Measurements from ENCODE around the gene NOPCHAP1. TPM values are rescaled to one million over a fixed set of nuclear protein-coding genes. Genes with fewer than 3 reads are reported as not detected.
A peak's percentile ranks its signal among the peaks of the same experiment; 100 is the strongest.

The NOPCHAP1 gene
- total and polyA plus RNA-seq, 7 experiments from 2014 or later: 10.5 to 18.0 (median 11.7) TPM

DNA sequence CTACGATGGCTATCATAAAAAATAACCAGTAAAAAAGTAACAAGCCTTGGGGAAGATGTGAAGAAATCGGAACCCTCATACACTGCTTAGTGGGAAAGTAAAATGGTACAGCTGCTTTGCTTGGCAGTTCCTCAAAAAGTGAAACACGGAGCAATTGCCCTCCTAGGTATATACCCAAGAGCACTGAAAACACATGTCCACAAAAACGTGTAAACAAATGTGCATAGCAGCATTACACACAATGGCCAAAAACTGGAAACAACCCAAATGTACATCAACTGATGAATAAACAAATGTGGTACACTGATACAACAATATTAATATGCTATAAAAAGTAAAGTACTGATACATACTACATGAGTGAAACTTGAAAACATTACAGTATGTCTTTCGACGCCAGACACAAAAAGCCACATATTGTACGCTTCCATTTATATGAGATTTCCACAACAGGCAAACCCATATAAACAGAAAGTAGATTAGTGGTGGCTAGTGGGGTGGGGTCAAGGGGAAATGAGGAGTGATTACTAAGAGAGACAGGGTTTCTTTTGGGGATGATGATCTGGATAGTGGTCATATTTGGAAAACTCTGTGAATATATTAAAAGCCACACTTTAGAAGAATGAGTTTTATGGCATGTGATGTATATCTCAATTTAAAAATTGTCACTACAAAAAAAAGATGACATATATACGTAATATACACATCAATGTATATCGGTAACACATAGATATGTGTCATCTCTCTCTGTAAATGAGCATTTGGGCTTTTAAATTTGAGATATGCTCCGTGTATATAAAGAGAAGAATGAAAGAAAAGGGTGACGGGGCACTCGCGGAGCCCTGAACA, 29.0 kb upstream of the NOPCHAP1 start:
- peak overlapping the region; percentile 80 to 94 (median 85) for H3K4me3 Mint-ChIP-seq
- peak overlapping the region; percentile 21 to 73 (median 52) for H3K27ac Mint-ChIP-seq
- ChIA-PET POLR2A (no interaction called here), CTCF (interaction anchor here (0.5 to 1.4 kb wide), 2 partner anchors 9 to 1003 kb away, joined by 3 to 5 read pairs; no protein-coding TSS in a partner anchor)
- Histone ChIP-seq H3K36me3 (ENCODE audit: control insufficient read depth in 2 of 3, insufficient read depth in 3 of 3, low read length in 3 of 3) (no peaks in the 10 kb centered on the region), H3K27ac (ENCODE audit: low read depth, low read length) (no peak overlapping the region), H3K4me1 (ENCODE audit: control insufficient read depth in 2 of 2, insufficient read depth in 2 of 2, low read length in 2 of 2) (peaks cover 6 to 9% of the 10 kb centered on the region in 2 donors), H3K4me3 (ENCODE audit: low read length) (peak overlapping the region; percentile 50), H3K9me3 (ENCODE audit: control insufficient read depth in 2 of 3, low read length in 3 of 3) (no peaks in the 10 kb centered on the region), H3K27me3 (ENCODE audit: control insufficient read depth in 2 of 2, insufficient read depth in 2 of 2, low read length in 2 of 2) (peaks cover 0 to 3% of the 10 kb centered on the region in 2 donors)
- H3K9me3 Mint-ChIP-seq: no peaks in the 10 kb centered on the region
- DNase-seq (peak in 1 of 9 donors; percentile 9), ATAC-seq (no peak)
- intact Hi-C loops (cut with micrococcal nuclease): loop anchor here (5.0 kb wide), 10 partner anchors 80 to 740 kb away; partner anchors contain the start of genes APPL2 (in 2 of the 2) and TXNRD1 (in 2 of the 2)
- H3K4me1 Mint-ChIP-seq: peaks cover 8 to 29% (median 28%) of the 10 kb centered on the region in 7 donors
- H3K36me3 Mint-ChIP-seq: no peaks in the 10 kb centered on the region
- H3K27me3 Mint-ChIP-seq: peaks cover 0 to 44% (median 0%) of the 10 kb centered on the region in 5 donors

DNA sequence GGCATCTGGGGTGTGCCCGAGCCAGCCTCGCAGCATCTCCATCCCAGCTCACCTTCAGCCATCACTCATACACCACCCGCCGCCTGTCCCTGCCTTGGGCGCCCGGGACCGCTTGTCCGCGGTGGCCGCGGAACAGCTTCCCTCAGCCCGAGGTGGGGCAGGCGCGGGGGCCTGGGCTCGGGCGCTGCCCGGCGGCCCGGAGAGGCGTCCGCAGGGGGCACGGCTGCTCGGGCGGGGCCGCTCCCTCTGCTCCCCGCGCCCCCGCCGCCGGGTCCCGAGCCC, 28.5 kb upstream of the NOPCHAP1 start:
- Mint-ChIP-seq H3K4me3 (peak overlapping the region; percentile 80 to 94 (median 85)), H3K9me3 (no peaks in the 10 kb centered on the region), H3K36me3 (no peaks in the 10 kb centered on the region), H3K27me3 (peaks cover under 1 to 45% (median 2%) of the 10 kb centered on the region in 5 donors), H3K27ac (peak overlapping the region in 7 of 9 donors; percentile 19 to 65 (median 36)), H3K4me1 (peaks cover 8 to 29% (median 27%) of the 10 kb centered on the region in 7 donors)
- intact Hi-C loops (cut with micrococcal nuclease): loop anchor here (5.0 kb wide), 10 partner anchors 80 to 740 kb away; partner anchors contain the start of genes APPL2 (in 2 of the 2) and TXNRD1 (in 2 of the 2)
- POLR2A ChIA-PET: no interaction called here
- peak; percentile 24 for ATAC-seq
- DNase-seq: peak in 5 of 9 donors; percentile 13 to 40 (median 37)
- peaks cover 0 to 3% of the 10 kb centered on the region in 2 donors for H3K27me3 ChIP-seq (ENCODE audit: control insufficient read depth in 2 of 2, insufficient read depth in 2 of 2, low read length in 2 of 2)
- no peaks in the 10 kb centered on the region for H3K36me3 ChIP-seq (ENCODE audit: control insufficient read depth in 2 of 3, insufficient read depth in 3 of 3, low read length in 3 of 3)
- CTCF ChIA-PET: interaction anchor here (0.5 to 1.4 kb wide), 2 partner anchors 10 to 1004 kb away, joined by 3 to 5 read pairs; no protein-coding TSS in a partner anchor
- peak overlapping the region; percentile 50 for H3K4me3 ChIP-seq (ENCODE audit: low read length)
- peaks cover 6 to 9% of the 10 kb centered on the region in 2 donors for H3K4me1 ChIP-seq (ENCODE audit: control insufficient read depth in 2 of 2, insufficient read depth in 2 of 2, low read length in 2 of 2)
- H3K9me3 ChIP-seq (ENCODE audit: control insufficient read depth in 2 of 3, low read length in 3 of 3): no peaks in the 10 kb centered on the region
- H3K27ac ChIP-seq (ENCODE audit: low read depth, low read length): peak overlapping the region; percentile 41

DNA sequence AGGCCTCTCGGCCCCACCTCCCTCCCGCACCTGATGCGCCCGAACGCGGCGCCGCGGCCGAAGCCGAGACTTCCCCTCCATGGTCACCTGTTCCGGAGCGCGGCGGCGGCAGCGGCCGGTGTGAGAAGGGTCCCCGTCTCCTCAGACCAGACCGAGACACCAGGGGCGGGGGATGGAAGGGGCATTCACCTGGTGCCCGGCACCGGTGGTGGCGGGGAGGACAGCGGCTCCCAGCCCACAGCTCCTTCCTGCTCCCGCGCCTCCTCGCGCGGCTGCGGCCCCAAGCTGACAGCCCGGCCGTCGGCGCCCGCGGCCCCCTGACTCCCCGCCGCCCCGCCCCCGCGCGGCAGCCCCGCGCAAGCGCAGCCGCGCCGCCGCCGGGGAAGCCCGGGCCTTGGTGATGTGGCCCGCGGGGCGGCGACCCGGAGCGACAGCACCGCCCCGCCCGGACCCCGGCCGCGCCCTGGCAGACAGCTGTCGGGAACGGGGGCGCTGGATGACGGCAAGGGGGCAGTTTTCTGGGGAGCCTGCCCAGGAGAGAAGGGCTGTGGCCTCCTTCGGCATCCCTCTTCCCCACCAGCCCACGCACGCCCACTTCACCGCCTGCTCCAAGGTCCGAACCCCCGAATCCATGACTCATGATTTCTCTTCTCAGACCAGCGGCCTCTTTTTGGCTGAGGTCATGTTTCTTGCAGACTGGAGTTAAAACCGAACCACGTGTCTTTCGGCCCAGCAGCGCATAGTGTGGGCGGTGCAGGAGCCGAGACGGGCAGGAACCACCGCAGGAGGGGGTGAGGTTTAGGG, 27.9 kb upstream of the NOPCHAP1 start, which contains the start of gene SLC41A2:
TSS of gene SLC41A2 (minus strand) at position 290 of the 804 bp plus-strand sequence. CDS start 29,763 bp downstream, outside the sequence.
- POLR2A ChIA-PET: no interaction called here
- intact Hi-C loops (cut with micrococcal nuclease): loop anchor here (1.0 to 5.0 kb wide), 19 partner anchors 28 to 741 kb away; partner anchors contain the start of genes APPL2 (in 2 of the 2), NOPCHAP1 (in 2 of the 2), TXNRD1 (in 2 of the 2) and CHST11 (in 1 of the 2)
- H3K36me3 Mint-ChIP-seq: no peaks in the 10 kb centered on the region

DNA sequence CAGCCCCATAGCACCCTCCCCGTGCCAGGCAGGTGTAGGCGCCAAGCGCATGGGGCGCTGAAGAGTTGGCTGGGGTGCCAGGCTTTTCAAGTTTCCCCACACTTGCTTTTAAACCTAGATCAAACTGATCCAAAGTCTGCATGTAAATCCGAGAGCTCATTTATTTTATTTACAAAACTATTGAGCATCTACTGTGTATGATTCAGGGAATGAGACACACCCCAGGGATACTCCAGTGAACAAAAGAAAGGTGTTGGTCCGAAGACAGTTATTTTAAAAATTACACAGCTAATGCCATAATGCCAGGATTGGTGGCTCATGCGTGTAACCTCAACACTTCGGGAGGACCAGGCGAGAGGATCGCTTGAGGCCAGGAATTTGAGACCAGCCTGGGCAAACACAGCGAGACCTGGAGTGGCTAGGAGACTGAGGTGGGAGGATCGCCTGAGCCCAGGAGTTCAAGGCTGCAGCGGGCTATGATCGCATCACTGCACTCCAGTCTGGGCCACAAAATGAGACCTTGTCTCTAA, 27.2 kb upstream of the NOPCHAP1 start:
- H3K9me3 Mint-ChIP-seq: no peaks in the 10 kb centered on the region
- H3K27ac Mint-ChIP-seq: peak overlapping the region; percentile 65 to 93 (median 89)
- intact Hi-C loops (cut with micrococcal nuclease): loop anchor here (1.0 to 5.0 kb wide), 19 partner anchors 27 to 742 kb away; partner anchors contain the start of genes APPL2 (in 2 of the 2), NOPCHAP1 (in 2 of the 2), TXNRD1 (in 2 of the 2) and CHST11 (in 1 of the 2)
- Histone ChIP-seq H3K36me3 (ENCODE audit: control insufficient read depth in 2 of 3, insufficient read depth in 3 of 3, low read length in 3 of 3) (no peaks in the 10 kb centered on the region), H3K27me3 (ENCODE audit: control insufficient read depth in 2 of 2, insufficient read depth in 2 of 2, low read length in 2 of 2) (peaks cover 0 to 3% of the 10 kb centered on the region in 2 donors), H3K27ac (ENCODE audit: low read depth, low read length) (peak overlapping the region; percentile 59), H3K4me3 (ENCODE audit: low read length) (peak overlapping the region; percentile 77), H3K4me1 (ENCODE audit: control insufficient read depth in 2 of 2, insufficient read depth in 2 of 2, low read length in 2 of 2) (peaks cover 6 to 9% of the 10 kb centered on the region in 2 donors), H3K9me3 (ENCODE audit: control insufficient read depth in 2 of 3, low read length in 3 of 3) (no peaks in the 10 kb centered on the region)
- H3K36me3 Mint-ChIP-seq: no peaks in the 10 kb centered on the region
- H3K4me1 Mint-ChIP-seq: peaks cover 8 to 29% (median 26%) of the 10 kb centered on the region in 7 donors
- POLR2A ChIA-PET: interaction anchor here (0.6 kb wide), 1 partner anchor 37 kb away, joined by 3 read pairs; no protein-coding TSS in a partner anchor
- H3K27me3 Mint-ChIP-seq: peaks cover 8 to 54% (median 13%) of the 10 kb centered on the region in 5 donors
- CTCF ChIA-PET: interaction anchor here (0.6 to 1.7 kb wide), 5 partner anchors 8 to 744 kb away, joined by 3 to 5 read pairs (median 3); no protein-coding TSS in a partner anchor
- ATAC-seq (no peak), DNase-seq (no peak)
- peak overlapping the region; percentile 91 to 98 (median 96) for H3K4me3 Mint-ChIP-seq

More for the DNA sequence above, 27.9 kb upstream of the NOPCHAP1 start, which contains the start of gene SLC41A2:
- Histone ChIP-seq H3K4me1 (ENCODE audit: control insufficient read depth in 2 of 2, insufficient read depth in 2 of 2, low read length in 2 of 2) (peaks cover 6 to 9% of the 10 kb centered on the region in 2 donors), H3K27ac (ENCODE audit: low read depth, low read length) (peak within 1 kb of the TSS; percentile 59), H3K9me3 (ENCODE audit: control insufficient read depth in 2 of 3, low read length in 3 of 3) (no peaks in the 10 kb centered on the region), H3K27me3 (ENCODE audit: control insufficient read depth in 2 of 2, insufficient read depth in 2 of 2, low read length in 2 of 2) (peaks cover 0 to 3% of the 10 kb centered on the region in 2 donors), H3K36me3 (ENCODE audit: control insufficient read depth in 2 of 3, insufficient read depth in 3 of 3, low read length in 3 of 3) (no peaks in the 10 kb centered on the region), H3K4me3 (ENCODE audit: low read length) (peak within 1 kb of the TSS; percentile 77)
- H3K9me3 Mint-ChIP-seq: no peaks in the 10 kb centered on the region
- H3K27ac Mint-ChIP-seq: peak within 1 kb of the TSS; percentile 65 to 93 (median 89)
- peak; percentile 55 to 87 (median 74) for DNase-seq
- CTCF ChIA-PET: interaction anchor here (0.6 to 1.7 kb wide), 4 partner anchors 10 to 576 kb away, joined by 3 to 5 read pairs (median 4); no protein-coding TSS in a partner anchor
- ATAC-seq: peak; percentile 93
- H3K4me3 Mint-ChIP-seq: peak within 1 kb of the TSS; percentile 91 to 98 (median 96)
- peaks cover 8 to 29% (median 26%) of the 10 kb centered on the region in 7 donors for H3K4me1 Mint-ChIP-seq
- peaks cover 5 to 48% (median 7%) of the 10 kb centered on the region in 5 donors for H3K27me3 Mint-ChIP-seq

DNA sequence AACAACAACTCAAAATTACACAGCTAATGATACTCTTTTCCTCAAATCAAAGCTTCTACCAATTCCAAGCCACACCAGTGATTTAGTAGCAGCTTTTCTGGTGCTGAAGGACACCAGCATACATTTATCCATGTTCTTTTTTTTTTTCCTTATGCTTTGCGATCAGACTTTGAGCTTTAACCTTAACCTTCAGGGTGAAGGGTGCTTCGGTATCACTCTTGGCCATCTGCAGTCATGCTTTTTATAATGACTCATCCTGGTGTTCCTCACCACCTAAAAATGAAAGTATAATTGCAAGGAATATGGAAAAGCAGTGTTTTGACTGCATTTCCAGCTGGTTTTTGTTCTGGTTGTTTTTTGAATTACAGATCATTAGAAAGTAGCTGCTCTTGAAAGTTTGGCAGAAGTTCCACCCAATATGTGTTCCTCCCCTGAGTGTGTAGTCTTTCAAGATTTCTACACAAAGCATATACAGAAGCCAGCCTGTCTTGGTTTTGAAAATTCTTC, 26.7 kb upstream of the NOPCHAP1 start:
- ATAC-seq (no peak), DNase-seq (no peak)
- Mint-ChIP-seq H3K36me3 (no peaks in the 10 kb centered on the region), H3K27me3 (peaks cover 8 to 53% (median 14%) of the 10 kb centered on the region in 5 donors), H3K27ac (peak overlapping the region in 2 of 9 donors; percentile 82 to 88), H3K9me3 (no peaks in the 10 kb centered on the region), H3K4me1 (peaks cover 8 to 29% (median 26%) of the 10 kb centered on the region in 7 donors), H3K4me3 (peak overlapping the region; percentile 91 to 98 (median 96))
- H3K4me3 ChIP-seq (ENCODE audit: low read length): no peak overlapping the region
- no peaks in the 10 kb centered on the region for H3K9me3 ChIP-seq (ENCODE audit: control insufficient read depth in 2 of 3, low read length in 3 of 3)
- no peak overlapping the region for H3K27ac ChIP-seq (ENCODE audit: low read depth, low read length)
- POLR2A ChIA-PET: interaction anchor here (0.6 kb wide), 1 partner anchor 37 kb away, joined by 3 read pairs; no protein-coding TSS in a partner anchor
- H3K4me1 ChIP-seq (ENCODE audit: control insufficient read depth in 2 of 2, insufficient read depth in 2 of 2, low read length in 2 of 2): peaks cover 6 to 9% of the 10 kb centered on the region in 2 donors
- intact Hi-C loops (cut with micrococcal nuclease): loop anchor here (2.0 to 5.0 kb wide), 12 partner anchors 78 to 742 kb away; partner anchors contain the start of genes APPL2 (in 2 of the 2) and TXNRD1 (in 2 of the 2)
- no peaks in the 10 kb centered on the region for H3K36me3 ChIP-seq (ENCODE audit: control insufficient read depth in 2 of 3, insufficient read depth in 3 of 3, low read length in 3 of 3)
- peaks cover 0 to 3% of the 10 kb centered on the region in 2 donors for H3K27me3 ChIP-seq (ENCODE audit: control insufficient read depth in 2 of 2, insufficient read depth in 2 of 2, low read length in 2 of 2)
- CTCF ChIA-PET: interaction anchor here (0.6 to 1.7 kb wide), 5 partner anchors 8 to 745 kb away, joined by 3 to 5 read pairs (median 3); no protein-coding TSS in a partner anchor
